ENCODE results near the gene ME3.
"Not testable (repeated sequence)": the region's sequence is repeated elsewhere in the genome, so short reads cannot be mapped to it uniquely, and the experiment has no call there.

Gene ME3

GRCh38 chr11:86522512-86522911 is 149.9 kb downstream of the ME3 start:
- in situ Hi-C loops (cut with MboI; ENCODE audit: low sequenced_read_pairs), result not testable (repeated sequence)

DNA sequence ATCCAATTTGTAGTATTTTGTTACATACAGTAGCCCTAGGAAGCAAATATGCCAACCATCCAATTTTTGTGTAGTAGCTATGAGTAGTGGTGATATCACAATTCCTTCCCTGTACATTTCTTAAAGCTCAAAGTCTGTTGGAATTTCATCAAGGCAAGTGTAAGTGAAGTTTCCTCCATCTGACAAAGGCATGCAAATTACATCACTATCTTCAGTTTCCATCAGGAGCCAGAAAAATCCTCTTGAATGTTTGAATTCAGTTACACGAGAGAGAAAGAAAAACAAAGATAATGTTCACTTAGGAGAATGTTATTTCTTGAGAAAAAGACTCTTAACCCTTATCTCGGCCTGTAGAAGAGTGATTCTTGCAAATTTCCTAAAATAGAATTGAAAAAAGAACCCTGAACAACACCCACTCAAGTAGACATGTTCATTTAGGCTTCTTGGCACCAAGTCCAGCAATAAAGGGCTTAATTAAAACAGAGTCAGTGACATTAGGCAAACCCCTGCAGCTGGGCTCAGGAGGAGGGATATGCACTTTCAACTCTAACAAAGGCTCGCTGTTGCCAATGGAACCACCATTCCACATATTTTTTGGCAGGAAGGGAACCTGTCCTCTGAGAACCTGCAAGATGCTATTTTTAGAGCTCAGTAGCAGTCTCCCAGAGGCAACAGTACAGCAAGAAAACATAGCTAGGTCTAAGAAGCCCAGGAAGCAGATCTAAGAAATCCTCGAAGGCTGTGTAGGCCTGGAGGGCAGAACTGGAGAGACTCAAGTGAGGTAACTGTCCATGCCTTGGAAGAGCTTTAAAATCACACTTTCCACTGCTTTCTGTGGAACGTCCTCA is 153.1 kb downstream of the ME3 start:
- in situ Hi-C loops (cut with MboI; ENCODE audit: low sequenced_read_pairs), result no loop called here

DNA sequence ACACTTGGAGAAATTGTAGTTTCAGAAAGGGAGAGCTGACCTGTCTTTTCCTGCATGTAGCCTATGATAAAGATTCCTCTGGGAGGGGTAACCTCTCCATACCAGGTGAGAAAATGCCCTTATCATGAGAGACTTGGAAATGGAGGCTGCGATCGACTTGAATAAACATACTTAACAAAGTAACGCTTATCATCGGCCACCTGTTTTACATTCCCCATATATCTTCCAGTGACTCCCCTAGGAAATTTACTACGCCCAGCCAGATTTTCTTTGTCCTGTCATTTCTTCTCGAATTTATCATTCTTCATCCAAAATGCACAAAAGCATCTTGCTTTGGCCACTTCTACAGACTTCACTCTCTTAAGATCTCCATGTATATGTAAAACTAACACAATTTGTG is 154.2 kb downstream of the ME3 start:
- in situ Hi-C loops (cut with MboI; ENCODE audit: low sequenced_read_pairs), result no loop called here

GRCh38 chr11:86517557-86517956 is 154.9 kb downstream of the ME3 start:
- in situ Hi-C loops (cut with MboI; ENCODE audit: low sequenced_read_pairs), result no loop called here

DNA sequence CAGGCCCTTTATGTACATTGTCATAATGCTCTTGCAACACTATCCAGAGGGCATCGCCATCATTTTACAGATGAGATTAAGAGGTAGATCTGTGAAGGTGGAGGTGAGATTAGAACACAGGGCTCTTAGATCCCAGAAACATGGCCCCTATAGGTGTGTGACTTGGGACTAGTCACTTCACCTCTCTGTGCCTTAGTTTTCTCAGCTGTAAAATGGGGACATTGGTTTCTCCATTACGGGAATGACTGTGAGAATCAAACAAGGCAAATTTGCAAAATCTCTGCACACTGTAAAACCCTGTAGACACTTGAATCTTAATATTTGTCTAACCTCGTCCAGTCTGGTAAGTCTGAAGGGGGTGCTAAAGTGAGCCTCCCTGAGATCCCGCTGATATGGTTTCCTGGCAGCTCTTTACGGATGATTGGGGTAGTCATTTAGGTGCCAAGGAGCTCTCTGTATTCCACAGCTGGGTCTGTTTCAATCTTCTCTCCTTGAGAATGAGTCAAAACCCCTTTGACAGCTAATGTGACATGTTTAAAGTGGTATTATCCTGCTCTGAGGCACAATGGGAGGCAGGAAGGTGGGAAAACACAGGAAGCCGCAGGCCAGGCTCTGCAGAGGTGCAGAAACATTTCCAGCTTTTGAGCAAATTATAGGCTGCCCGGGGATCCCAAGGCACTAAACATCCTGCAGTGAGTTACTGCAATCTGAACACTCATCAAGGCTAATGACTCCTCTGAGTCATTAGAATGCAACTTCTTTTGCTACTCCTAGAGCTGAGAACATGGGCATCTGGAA is 156.9 kb downstream of the ME3 start:
- in situ Hi-C loops (cut with MboI; ENCODE audit: low sequenced_read_pairs), result no loop called here

DNA sequence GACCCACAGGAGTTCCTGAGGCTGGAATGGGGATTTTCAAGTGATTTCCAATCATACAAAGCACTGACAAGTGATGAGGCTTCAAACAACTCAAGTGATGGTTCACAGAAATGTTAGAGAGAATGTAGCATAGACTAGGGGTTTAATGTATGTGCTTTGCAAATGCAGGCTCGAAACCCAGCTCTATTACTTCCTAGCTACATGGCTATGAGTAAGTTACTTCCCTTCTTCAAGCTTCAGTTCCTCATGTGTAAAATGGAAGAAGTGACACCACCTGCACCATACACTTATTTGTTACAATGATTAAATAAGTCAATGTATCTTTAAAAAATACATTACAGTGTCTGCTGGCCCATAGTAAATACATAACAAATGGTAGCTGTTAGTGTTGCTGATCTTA is 158.0 kb downstream of the ME3 start:
- in situ Hi-C loops (cut with MboI; ENCODE audit: low sequenced_read_pairs), result no loop called here

GRCh38 chr11:86513746-86514373 is 158.6 kb downstream of the ME3 start:
- in situ Hi-C loops (cut with MboI; ENCODE audit: low sequenced_read_pairs), result no loop called here

DNA sequence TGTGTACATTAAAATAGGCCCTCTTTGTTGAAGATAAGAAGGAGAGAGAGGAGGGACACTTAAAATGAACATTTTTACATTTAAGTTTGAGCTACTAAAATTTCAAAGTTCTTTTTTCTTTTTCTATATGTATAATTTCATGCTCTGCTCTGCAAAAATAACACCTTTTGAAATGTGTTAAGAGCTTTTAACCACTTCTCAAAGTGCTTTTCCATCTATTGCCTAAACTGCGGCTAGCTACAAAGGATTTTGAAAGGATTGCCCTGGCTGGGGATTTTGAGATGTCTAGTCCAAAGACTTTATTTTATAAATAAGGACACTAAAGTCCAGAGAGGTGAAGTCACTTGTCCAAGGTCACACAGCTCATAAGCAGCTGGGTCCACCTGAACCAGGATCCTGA is 159.3 kb downstream of the ME3 start:
- in situ Hi-C loops (cut with MboI; ENCODE audit: low sequenced_read_pairs), result no loop called here

DNA sequence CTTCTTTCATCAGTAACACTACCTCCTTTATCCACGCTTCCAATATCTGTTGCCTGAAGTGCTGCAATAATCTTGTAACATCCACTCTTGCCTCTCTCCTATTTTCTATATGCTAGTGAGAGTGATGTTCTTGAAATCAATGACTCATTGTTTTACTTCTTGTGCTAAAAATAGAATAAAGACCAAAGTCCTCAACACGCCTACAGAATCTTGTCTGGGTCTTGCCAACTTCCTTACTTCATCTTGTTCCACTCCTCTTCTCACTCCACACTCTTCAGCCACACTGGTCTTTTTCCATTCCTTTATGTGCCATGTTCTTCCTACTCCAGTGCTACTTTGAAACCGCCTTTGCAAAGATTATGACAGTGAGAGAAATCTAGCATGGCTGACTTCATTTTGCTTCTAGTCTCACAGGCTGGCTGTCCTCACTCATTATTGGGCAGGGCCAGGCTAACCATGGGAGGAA is 161.3 kb downstream of the ME3 start:
- in situ Hi-C loops (cut with MboI; ENCODE audit: low sequenced_read_pairs), result no loop called here

DNA sequence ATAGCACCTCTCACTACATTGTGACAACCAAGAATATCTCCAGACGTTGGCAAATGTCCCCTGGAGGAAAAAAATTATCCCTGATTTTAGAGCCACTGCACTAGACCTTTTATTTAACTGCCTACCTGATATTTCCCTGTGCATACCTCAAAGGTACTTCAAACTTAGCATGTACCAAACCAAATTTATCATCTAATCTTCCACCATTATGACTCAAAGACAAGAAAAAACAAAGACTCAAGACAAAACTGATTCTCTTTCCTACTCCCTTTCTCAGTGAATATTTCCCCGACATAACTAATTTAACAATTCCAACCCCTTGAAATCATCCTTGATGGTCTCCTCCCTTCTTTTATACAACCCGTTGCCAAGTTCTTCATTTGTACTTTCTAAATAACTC is 161.7 kb downstream of the ME3 start:
- in situ Hi-C loops (cut with MboI; ENCODE audit: low sequenced_read_pairs), result no loop called here

GRCh38 chr11:86510097-86510496 is 162.3 kb downstream of the ME3 start:
- in situ Hi-C loops (cut with MboI; ENCODE audit: low sequenced_read_pairs), result no loop called here

DNA sequence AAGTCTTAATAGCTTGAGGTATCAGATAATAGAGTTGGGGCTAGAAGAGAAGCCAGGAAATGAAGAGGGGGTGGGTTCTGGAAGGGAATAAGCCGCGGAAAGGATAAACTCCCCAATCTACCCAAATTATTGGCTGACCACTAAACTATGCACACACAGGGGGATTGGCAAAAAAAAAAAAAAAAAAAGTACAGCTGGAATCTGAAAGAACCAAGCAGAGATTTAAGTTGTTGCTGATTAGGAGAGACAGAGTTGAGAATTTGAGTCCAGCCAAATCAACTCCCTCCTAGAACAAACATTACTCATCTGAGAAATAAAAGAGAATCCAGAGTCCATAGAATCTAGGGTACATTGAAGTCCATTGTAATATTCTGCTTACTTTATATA is 162.8 kb downstream of the ME3 start:
- in situ Hi-C loops (cut with MboI; ENCODE audit: low sequenced_read_pairs), result no loop called here

- in situ Hi-C loops (cut with MboI; ENCODE audit: low sequenced_read_pairs), result no loop called here
Measured at GRCh38 chr11:86508604-86509587, 163.5 kb downstream of the ME3 start.

GRCh38 chr11:86507249-86507845 is 165.1 kb downstream of the ME3 start:
- in situ Hi-C loops (cut with MboI; ENCODE audit: low sequenced_read_pairs), result no loop called here

GRCh38 chr11:86506235-86506634 is 166.2 kb downstream of the ME3 start:
- in situ Hi-C loops (cut with MboI; ENCODE audit: low sequenced_read_pairs), result no loop called here

DNA sequence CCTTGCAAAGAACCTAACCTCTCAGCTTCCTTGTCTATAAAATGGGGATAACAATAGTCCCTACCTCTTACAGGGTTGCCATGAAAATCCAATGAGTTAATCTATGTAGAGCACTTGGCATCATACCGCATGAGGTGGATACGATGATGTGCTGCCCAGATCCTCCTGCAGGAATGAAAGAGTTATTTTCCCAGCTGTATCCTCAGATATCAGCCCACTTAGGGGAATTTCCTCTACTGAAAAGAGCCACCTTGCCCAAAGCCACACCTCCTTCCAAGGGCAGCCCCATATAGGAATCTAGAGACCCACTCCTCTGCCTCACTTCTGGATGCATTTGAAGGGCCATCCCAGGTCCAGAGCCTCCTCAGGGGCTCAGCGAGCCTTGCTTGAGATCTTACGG is 169.3 kb downstream of the ME3 start:
- in situ Hi-C loops (cut with MboI; ENCODE audit: low sequenced_read_pairs), result no loop called here

DNA sequence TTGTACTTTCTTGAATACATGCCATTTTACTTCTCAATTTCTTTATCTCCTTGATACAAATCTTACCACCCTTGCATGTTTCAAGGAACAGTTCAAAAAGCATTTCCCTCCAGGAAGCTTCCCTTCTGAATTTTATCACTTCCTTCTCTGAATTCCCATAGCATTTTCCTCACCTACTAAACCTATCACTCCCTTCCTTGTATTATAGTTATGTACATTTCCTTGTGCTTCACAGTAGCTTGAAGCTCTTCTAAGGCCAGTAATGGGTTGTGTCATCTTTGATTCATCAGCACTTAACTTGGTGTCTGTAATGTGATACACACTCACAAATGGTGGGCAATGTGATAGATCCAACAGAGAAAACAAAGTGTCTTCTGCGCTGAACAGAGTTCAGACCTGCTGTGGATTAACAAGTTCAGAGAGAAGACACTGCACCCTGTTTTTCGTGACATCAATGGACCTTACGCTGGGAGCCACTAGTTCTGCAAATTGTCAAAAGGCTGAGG is 170.2 kb downstream of the ME3 start:
- in situ Hi-C loops (cut with MboI; ENCODE audit: low sequenced_read_pairs), result no loop called here

GRCh38 chr11:86500500-86501140 is 171.8 kb downstream of the ME3 start:
- in situ Hi-C loops (cut with MboI; ENCODE audit: low sequenced_read_pairs), result no loop called here

DNA sequence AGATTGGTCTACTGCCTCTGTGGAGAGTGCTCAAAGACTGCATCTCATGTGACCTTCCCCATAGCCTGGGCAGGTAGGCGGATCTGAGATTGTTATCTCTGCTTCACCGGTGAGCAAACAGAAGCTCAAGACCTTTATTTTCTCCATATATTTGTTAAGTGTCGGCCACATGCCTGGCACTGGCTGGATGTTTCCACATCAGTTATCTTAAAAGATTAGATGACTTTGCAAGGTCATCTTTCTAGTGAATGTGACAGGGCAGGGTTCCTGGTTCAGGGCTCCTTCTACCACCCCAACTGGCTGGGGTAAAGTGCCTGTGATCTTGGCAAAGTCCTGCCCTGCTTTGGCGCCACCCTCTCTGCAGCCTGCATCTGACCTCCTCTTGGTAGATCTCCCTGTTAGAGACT is 172.7 kb downstream of the ME3 start:
- in situ Hi-C loops (cut with MboI; ENCODE audit: low sequenced_read_pairs), result no loop called here
